ENCODE results near the gene RHOV. TPM values are rescaled to one million over a fixed set of nuclear protein-coding genes. Genes with fewer than 3 reads are reported as not detected.

The RHOV gene
- polyA plus RNA-seq, 1 of the 3 experiments (the other 2 are of a cell fraction) = 0.62 TPM

- H3K79me2 ChIP-seq (ENCODE audit: insufficient read depth) = no peaks in the 10 kb centered on the region
- H3K9ac ChIP-seq = no peak overlapping the region
- no peaks in the 10 kb centered on the region for H3K9me2 ChIP-seq
- no CpG with 5 or more reads among the region's 1 CpG for WGBS (ENCODE audit: low lambda C conversion rate)
- POLR2A ChIA-PET = no interaction called here
- H3K36me3 ChIP-seq (replicated peaks in 1 of 2; ENCODE audit: control insufficient read depth in 1 of 2, insufficient read depth in 2 of 2, low read length in 1 of 2) = no peaks in the 10 kb centered on the region
- no peak overlapping the region for H3K27ac ChIP-seq (ENCODE audit: low read depth in 2 of 2, low read length in 1 of 2)
- CTCF ChIA-PET = interaction anchor here (7.0 to 11.1 kb wide), 2 partner anchors 21 to 24 kb away, joined by 56 to 69 read pairs; partner anchors contain the start of gene VPS18
- H3K4me2 ChIP-seq = no peak overlapping the region
- H4K20me1 ChIP-seq (ENCODE audit: insufficient read depth) = no peaks in the 10 kb centered on the region
- H2AFZ ChIP-seq (ENCODE audit: low read depth) = no peak overlapping the region
- TF ChIP-seq ZBTB33 (IDR thresholded peaks at IDR 0.05; ENCODE audit: borderline replicate concordance, low read depth) = no peak
- TF ChIP-seq SIN3A (IDR thresholded peaks at IDR 0.05; ENCODE audit: borderline replicate concordance, low read depth, low read length) = no peak
- DNase-seq = no peak
- no peaks in the 10 kb centered on the region for H3K27me3 ChIP-seq (ENCODE audit: insufficient read depth)
- H3K4me3 ChIP-seq (ENCODE audit: low read depth in 2 of 2, low read length in 1 of 2) = no peak overlapping the region
- H3K9me3 ChIP-seq = no peaks in the 10 kb centered on the region
- peaks cover 4 to 5% of the 10 kb centered on the region in 2 experiments; a peak in 3 of 4 replicates for H3K4me1 ChIP-seq (ENCODE audit: control insufficient read depth in 1 of 2, insufficient read depth in 2 of 2, low read depth in 1 of 2, low read length in 1 of 2)
- H3F3A ChIP-seq (replicated peaks; ENCODE audit: insufficient read depth) = no peaks in the 10 kb centered on the region
Measured at GRCh38 chr15:40870716-40871115, 3.3 kb downstream of the RHOV start.

- H3K27ac ChIP-seq (ENCODE audit: low read depth in 2 of 2, low read length in 1 of 2) = no peak overlapping the region
- peaks cover 6 to 7% of the 10 kb centered on the region in 2 experiments; a peak in 3 of 4 replicates for H3K4me1 ChIP-seq (ENCODE audit: control insufficient read depth in 1 of 2, insufficient read depth in 2 of 2, low read depth in 1 of 2, low read length in 1 of 2)
- no peak overlapping the region for H2AFZ ChIP-seq (ENCODE audit: low read depth)
- 73% methylated on average over 5 of the region's 5 CpGs for WGBS (ENCODE audit: low lambda C conversion rate)
- ChIA-PET POLR2A (no interaction called here), CTCF (interaction anchor here (7.0 to 11.1 kb wide), 2 partner anchors 22 to 25 kb away, joined by 56 to 69 read pairs; partner anchors contain the start of gene VPS18)
- H3K27me3 ChIP-seq (ENCODE audit: insufficient read depth) = no peaks in the 10 kb centered on the region
- no peak overlapping the region for H3K4me2 ChIP-seq
- no peaks in the 10 kb centered on the region for H4K20me1 ChIP-seq (ENCODE audit: insufficient read depth)
- no peaks in the 10 kb centered on the region for H3K79me2 ChIP-seq (ENCODE audit: insufficient read depth)
- H3K9me3 ChIP-seq = no peaks in the 10 kb centered on the region
- DNase-seq = no peak
- H3F3A ChIP-seq (replicated peaks; ENCODE audit: insufficient read depth) = no peaks in the 10 kb centered on the region
- H3K36me3 ChIP-seq (replicated peaks in 1 of 2; ENCODE audit: control insufficient read depth in 1 of 2, insufficient read depth in 2 of 2, low read length in 1 of 2) = no peaks in the 10 kb centered on the region
- no peak overlapping the region for H3K9ac ChIP-seq
- H3K9me2 ChIP-seq = no peaks in the 10 kb centered on the region
- H3K4me3 ChIP-seq (ENCODE audit: low read depth in 2 of 2, low read length in 1 of 2) = no peak overlapping the region
- TF ChIP-seq FOSL2 (IDR thresholded peaks at IDR 0.05; ENCODE audit: borderline replicate concordance, low read depth) (no peak), JUND (IDR thresholded peaks at IDR 0.05) (no peak)
Measured at GRCh38 chr15:40869686-40870085, 4.3 kb downstream of the RHOV start.

GRCh38 chr15:40867199-40867598 is 6.8 kb downstream of the RHOV start:
- no peak overlapping the region for H3K9ac ChIP-seq
- no peak for DNase-seq
- no peaks in the 10 kb centered on the region for H4K20me1 ChIP-seq (ENCODE audit: insufficient read depth)
- H3K4me3 ChIP-seq (ENCODE audit: low read depth in 2 of 2, low read length in 1 of 2) = no peak overlapping the region
- H3K27ac ChIP-seq (ENCODE audit: low read depth in 2 of 2, low read length in 1 of 2) = no peak overlapping the region
- no peaks in the 10 kb centered on the region for H3K36me3 ChIP-seq (replicated peaks in 1 of 2; ENCODE audit: control insufficient read depth in 1 of 2, insufficient read depth in 2 of 2, low read length in 1 of 2)
- H3K9me2 ChIP-seq = no peaks in the 10 kb centered on the region
- no peaks in the 10 kb centered on the region for H3K27me3 ChIP-seq (ENCODE audit: insufficient read depth)
- H2AFZ ChIP-seq (ENCODE audit: low read depth) = no peak overlapping the region
- no peaks in the 10 kb centered on the region for H3K9me3 ChIP-seq
- H3K4me1 ChIP-seq (ENCODE audit: control insufficient read depth in 1 of 2, insufficient read depth in 2 of 2, low read depth in 1 of 2, low read length in 1 of 2) = peaks cover 6 to 7% of the 10 kb centered on the region in 2 experiments; a peak in 3 of 4 replicates
- ChIA-PET CTCF (interaction anchor here (0.6 to 1.0 kb wide), 3 partner anchors 27 to 85 kb away, joined by 3 read pairs; no protein-coding TSS in a partner anchor), POLR2A (no interaction called here)
- no peaks in the 10 kb centered on the region for H3F3A ChIP-seq (replicated peaks; ENCODE audit: insufficient read depth)
- H3K79me2 ChIP-seq (ENCODE audit: insufficient read depth) = no peaks in the 10 kb centered on the region
- WGBS (ENCODE audit: low lambda C conversion rate) = 93% methylated on average over 4 of the region's 4 CpGs
- no peak overlapping the region for H3K4me2 ChIP-seq
- no peak for TF ChIP-seq REST (IDR thresholded peaks at IDR 0.05; ENCODE audit: low read depth, low read length)
- no peak for TF ChIP-seq EZH2phosphoT487 (IDR thresholded peaks at IDR 0.05; ENCODE audit: borderline replicate concordance, low read depth)
- no peak for TF ChIP-seq EP300 (IDR thresholded peaks at IDR 0.05; ENCODE audit: borderline replicate concordance in 1 of 2, low read depth in 1 of 2, low read length in 1 of 2)
- no peak for TF ChIP-seq MXI1 (IDR thresholded peaks at IDR 0.05; ENCODE audit: low read depth, low read length)
- no peak for TF ChIP-seq RFX5 (IDR thresholded peaks at IDR 0.05; ENCODE audit: low read length)
- no peak for TF ChIP-seq MAX (IDR thresholded peaks at IDR 0.05; ENCODE audit: low read depth)
- no peak for TF ChIP-seq RAD21 (IDR thresholded peaks at IDR 0.05; ENCODE audit: low read length)
- TF ChIP-seq POLR2AphosphoS5 (IDR thresholded peaks at IDR 0.05; ENCODE audit: low read depth, low read length) = no peak
- TF ChIP-seq IRF3 (IDR thresholded peaks at IDR 0.05; ENCODE audit: low read depth, low read length) = no peak
- TF ChIP-seq GABPA (IDR thresholded peaks at IDR 0.05; ENCODE audit: low read depth) = no peak
- TF ChIP-seq RCOR1 (IDR thresholded peaks at IDR 0.05; ENCODE audit: low read length) = no peak

All from SK-N-SH (cell line).